Thyroid gland (tissue), 4 donors: ENCODE data around the gene SPRED2. TPM values are rescaled to one million over a fixed set of nuclear protein-coding genes. Genes with fewer than 3 reads are reported as not detected.
A peak's percentile ranks its signal among the peaks of the same experiment; 100 is the strongest.

ENCODE experiments used
- DNase-seq, 2 donors: peaks; one replicate each; pipeline ENCODE4 v3.0.0-alpha.2; 2019
- H3K27ac ChIP-seq, 3 donors: fragments of 200-600 bp; sonication (generic); 1 replicate in 2 of 3; 2 replicates in 1 of 3; pipeline ENCODE4 v1.5.1; 2016 to 2019; ENCODE audit warnings: mild to moderate bottlenecking in 1 of 3, moderate library complexity in 1 of 3
- H3K27me3 ChIP-seq: fragments of 200-600 bp; sonication (generic); one replicate; pipeline ENCODE4 v1.5.1; 2019
- H3K36me3 ChIP-seq, 2 donors: fragments of 200-600 bp; sonication (generic); one replicate each; pipeline ENCODE4 v1.5.1; 2016 to 2019
- H3K4me1 ChIP-seq, 2 donors: fragments of 200-600 bp; sonication (generic); one replicate each; pipeline ENCODE4 v1.5.1; 2017 to 2019
- H3K4me3 ChIP-seq, 3 donors: fragments of 200-600 bp; sonication (generic); replicated peaks in 1 of 3; 1 replicate in 2 of 3; 2 replicates in 1 of 3; pipeline ENCODE4 v1.5.1; 2016; ENCODE audit warnings: mild to moderate bottlenecking in 1 of 3
- H3K9me3 ChIP-seq: fragments of 200-600 bp; sonication (generic); one replicate; pipeline ENCODE4 v1.5.1; 2017
- CTCF ChIP-seq, 6 experiments: fragments of 200-600 bp in 3 of 6; fragments of 450-650 bp in 3 of 6; sonication (generic) in 3 of 6; IDR thresholded peaks; one replicate each; pipeline ENCODE4 v1.5.1; 2016 to 2019; ENCODE audit warnings: antibody characterized with exemption in 6 of 6, mild to moderate bottlenecking in 2 of 6, inconsistent platforms in 1 of 6, moderate library complexity in 1 of 6
- POLR2A ChIP-seq, 2 donors: fragments of 450-650 bp; IDR thresholded peaks; one replicate each; pipeline ENCODE4 v1.6.1; 2017; ENCODE audit warnings: antibody characterized with exemption in 2 of 2, mild to moderate bottlenecking in 2 of 2, moderate library complexity in 1 of 2
- WGBS, 2 donors: methylation state at CpG; one replicate each; pipeline ENCODE4 v1.1.5; 2017; 5-methylcytosine and 5-hydroxymethylcytosine counted together
- intact Hi-C: fragments of 100-400 bp; cut with DNase I; formaldehyde crosslinking; loops from one replicate; pipeline ENCODE4 v1.15.1; 2023
- total RNA-seq, 4 donors: library from RNA; depleted of rRNA; stranded (reverse); fragments of >200 nt; gene quantifications; one replicate each; pipeline ENCODE4 v1.2.3, GENCODE V29; 2016

Gene SPRED2
- total RNA-seq, 4 donors from 2014 or later: 18.8 to 44.0 (median 25.4) TPM

DNA sequence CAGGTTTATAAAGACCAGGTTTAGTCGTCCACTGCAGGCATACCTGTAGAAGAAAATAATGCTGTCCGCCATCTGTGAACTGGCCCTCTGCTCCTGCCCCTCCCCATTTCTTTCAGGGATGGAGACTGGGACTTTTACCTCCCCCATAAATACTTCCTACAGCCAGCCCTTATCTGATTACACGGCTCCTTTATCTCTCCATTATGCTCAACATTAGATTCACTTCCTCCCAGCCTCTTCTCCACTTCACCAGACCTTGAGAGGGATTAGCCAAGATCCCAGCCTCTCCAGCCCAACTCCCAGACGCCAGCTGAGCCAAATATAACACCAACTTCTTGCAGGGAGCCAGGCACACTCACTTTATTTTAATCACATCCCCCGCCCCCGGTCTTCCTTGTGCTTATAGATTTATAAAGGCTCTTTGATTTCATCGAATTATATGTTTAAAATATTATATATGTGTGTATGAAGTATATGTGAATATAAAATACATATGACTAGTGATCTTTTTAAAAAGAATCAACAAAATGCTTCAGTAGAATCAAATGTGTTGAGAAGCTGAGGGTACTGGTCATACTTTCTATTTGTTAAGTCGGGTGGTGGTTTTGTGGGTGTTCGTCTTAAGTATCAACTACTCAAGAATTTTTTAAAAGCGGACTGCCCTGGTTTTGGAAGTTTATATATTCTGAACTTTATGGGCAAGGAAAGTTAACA lies 81.0 kb downstream of the SPRED2 start:
- intact Hi-C loops: no loop called here
- Histone ChIP-seq H3K9me3 (no peaks in the 10 kb centered on the region), H3K4me1 (peaks cover 17 to 33% of the 10 kb centered on the region in 2 donors), H3K27ac (no peak overlapping the region), H3K27me3 (no peaks in the 10 kb centered on the region), H3K36me3 (no peaks in the 10 kb centered on the region), H3K4me3 (no peak overlapping the region)
- 64 to 68% methylated on average over 10 of the region's 10 CpGs for whole genome bisulfite sequencing, 2 donors
- no peak for TF ChIP-seq CTCF (IDR thresholded peaks at IDR 0.05)
- no peak for TF ChIP-seq POLR2A (IDR thresholded peaks at IDR 0.05)
- peak; percentile 20 to 25 for DNase-seq

DNA sequence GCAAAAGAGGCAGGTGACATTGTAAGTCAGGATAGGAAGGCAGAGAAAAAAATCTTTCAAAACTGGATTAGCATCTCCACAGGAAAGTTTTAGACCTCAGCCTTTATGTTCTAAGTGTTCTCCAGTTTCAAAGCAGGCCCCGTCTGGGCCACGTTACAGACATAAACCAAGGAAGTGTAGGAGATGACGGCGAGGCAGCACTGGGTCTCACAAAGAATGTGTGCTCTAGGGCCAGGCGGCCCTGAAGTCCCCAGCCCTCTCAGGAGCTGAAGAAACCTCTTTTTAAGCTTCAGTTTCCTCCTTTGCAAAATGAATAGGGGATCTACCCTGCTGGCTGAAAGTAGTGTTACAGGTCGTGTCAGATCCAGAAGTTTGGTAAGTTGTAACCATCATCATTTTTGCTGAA lies 81.7 kb downstream of the SPRED2 start:
- Histone ChIP-seq H3K27ac (no peak overlapping the region), H3K27me3 (no peaks in the 10 kb centered on the region), H3K36me3 (no peaks in the 10 kb centered on the region), H3K4me3 (no peak overlapping the region), H3K4me1 (peaks cover 17 to 33% of the 10 kb centered on the region in 2 donors), H3K9me3 (no peaks in the 10 kb centered on the region)
- TF ChIP-seq CTCF (IDR thresholded peaks at IDR 0.05): no peak
- no peak for TF ChIP-seq POLR2A (IDR thresholded peaks at IDR 0.05)
- WGBS, 2 donors: 81 to 82% methylated on average over 6 of the region's 6 CpGs
- no peak for DNase-seq
- intact Hi-C loops: no loop called here

DNA sequence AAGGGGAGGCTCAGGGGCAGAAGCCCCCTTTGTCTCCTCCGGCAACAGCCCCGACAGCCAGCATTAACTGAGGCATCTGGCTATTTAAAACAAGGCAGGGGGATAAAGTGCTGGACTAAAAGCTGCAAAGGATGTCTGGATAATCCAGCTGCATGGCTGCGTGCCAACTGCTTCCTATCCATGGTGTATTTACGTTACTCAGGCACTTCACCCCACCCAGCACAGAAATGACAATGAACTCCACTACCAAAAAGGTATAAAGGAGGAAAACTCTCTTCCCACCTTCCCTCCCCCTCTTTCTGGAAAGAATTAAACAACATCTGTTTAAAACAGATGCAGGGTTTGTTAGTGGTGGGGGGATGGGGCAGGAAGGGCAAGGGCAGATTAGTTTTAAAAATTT lies 82.5 kb downstream of the SPRED2 start:
- TF ChIP-seq CTCF (IDR thresholded peaks at IDR 0.05) (no peak), POLR2A (IDR thresholded peaks at IDR 0.05) (no peak)
- intact Hi-C loops: no loop called here
- Histone ChIP-seq H3K27ac (no peak overlapping the region), H3K9me3 (no peaks in the 10 kb centered on the region), H3K36me3 (no peaks in the 10 kb centered on the region), H3K4me3 (no peak overlapping the region), H3K4me1 (peaks cover 17 to 33% of the 10 kb centered on the region in 2 donors), H3K27me3 (no peaks in the 10 kb centered on the region)
- DNase-seq: peak; percentile 26 to 39
- 50 to 54% methylated on average over 4 of the region's 4 CpGs for WGBS, 2 donors

DNA sequence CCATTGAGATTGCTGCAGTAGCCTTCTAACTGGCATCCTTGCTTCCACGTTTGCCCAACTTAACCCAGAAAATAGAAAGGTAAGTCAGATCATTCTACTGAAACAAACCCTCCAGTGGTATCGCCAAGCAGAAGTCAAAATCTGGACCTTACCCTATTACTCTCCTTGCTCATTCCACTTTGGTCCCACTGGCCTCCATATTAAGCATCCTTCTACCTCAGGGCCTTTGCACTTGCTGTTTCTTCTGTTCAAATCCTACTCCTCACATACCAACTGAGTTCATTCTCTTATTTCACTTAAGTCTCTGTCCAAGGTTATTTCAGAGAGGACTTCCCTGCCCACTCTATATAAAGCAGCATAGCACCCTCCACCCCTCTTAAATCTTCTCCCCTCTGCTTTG lies 84.5 kb downstream of the SPRED2 start:
- Histone ChIP-seq H3K4me3 (no peak overlapping the region), H3K9me3 (no peaks in the 10 kb centered on the region), H3K36me3 (no peaks in the 10 kb centered on the region), H3K27ac (no peak overlapping the region), H3K27me3 (no peaks in the 10 kb centered on the region), H3K4me1 (peaks cover 17 to 33% of the 10 kb centered on the region in 2 donors)
- intact Hi-C loops: no loop called here
- 98% methylated on average over 2 of the region's 2 CpGs for WGBS, 2 donors
- DNase-seq: no peak
- TF ChIP-seq CTCF (IDR thresholded peaks at IDR 0.05) (no peak), POLR2A (IDR thresholded peaks at IDR 0.05) (no peak)

DNA sequence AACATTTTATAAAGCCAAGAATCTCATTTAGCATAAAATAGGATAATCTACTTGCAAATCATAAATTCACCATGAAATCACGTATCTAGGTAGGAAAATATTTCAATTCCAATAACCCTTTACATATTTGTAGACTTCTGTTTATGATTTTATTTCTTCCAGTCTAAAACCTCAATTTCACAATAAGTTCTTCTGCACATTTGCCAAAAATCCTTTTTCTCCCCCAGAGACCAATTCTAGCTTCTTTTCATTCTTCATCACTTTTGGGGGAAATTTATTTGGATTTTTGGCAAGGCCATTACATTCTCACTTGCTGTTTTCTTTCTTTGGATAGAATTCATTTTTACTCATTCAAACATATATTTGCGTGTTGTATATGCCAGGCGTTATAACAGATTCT lies 86.8 kb downstream of the SPRED2 start:
- Histone ChIP-seq H3K27me3 (no peaks in the 10 kb centered on the region), H3K4me1 (peaks cover 13 to 15% of the 10 kb centered on the region in 2 donors), H3K36me3 (no peaks in the 10 kb centered on the region), H3K9me3 (no peaks in the 10 kb centered on the region), H3K27ac (no peak overlapping the region), H3K4me3 (no peak overlapping the region)
- WGBS, 2 donors: 86 to 87% methylated on average over 3 of the region's 3 CpGs
- TF ChIP-seq POLR2A (IDR thresholded peaks at IDR 0.05): no peak
- TF ChIP-seq CTCF (IDR thresholded peaks at IDR 0.05): no peak
- no peak for DNase-seq
- intact Hi-C loops: no loop called here
